NCI-H1930 (cell line): ENCODE measurements around the gene ADM5.

ENCODE experiments used
- DNase-seq, 2 experiments: peaks; one replicate each; lab custom pipeline; 2025; lab: John Stamatoyannopoulos, UW

Gene ADM5

DNA sequence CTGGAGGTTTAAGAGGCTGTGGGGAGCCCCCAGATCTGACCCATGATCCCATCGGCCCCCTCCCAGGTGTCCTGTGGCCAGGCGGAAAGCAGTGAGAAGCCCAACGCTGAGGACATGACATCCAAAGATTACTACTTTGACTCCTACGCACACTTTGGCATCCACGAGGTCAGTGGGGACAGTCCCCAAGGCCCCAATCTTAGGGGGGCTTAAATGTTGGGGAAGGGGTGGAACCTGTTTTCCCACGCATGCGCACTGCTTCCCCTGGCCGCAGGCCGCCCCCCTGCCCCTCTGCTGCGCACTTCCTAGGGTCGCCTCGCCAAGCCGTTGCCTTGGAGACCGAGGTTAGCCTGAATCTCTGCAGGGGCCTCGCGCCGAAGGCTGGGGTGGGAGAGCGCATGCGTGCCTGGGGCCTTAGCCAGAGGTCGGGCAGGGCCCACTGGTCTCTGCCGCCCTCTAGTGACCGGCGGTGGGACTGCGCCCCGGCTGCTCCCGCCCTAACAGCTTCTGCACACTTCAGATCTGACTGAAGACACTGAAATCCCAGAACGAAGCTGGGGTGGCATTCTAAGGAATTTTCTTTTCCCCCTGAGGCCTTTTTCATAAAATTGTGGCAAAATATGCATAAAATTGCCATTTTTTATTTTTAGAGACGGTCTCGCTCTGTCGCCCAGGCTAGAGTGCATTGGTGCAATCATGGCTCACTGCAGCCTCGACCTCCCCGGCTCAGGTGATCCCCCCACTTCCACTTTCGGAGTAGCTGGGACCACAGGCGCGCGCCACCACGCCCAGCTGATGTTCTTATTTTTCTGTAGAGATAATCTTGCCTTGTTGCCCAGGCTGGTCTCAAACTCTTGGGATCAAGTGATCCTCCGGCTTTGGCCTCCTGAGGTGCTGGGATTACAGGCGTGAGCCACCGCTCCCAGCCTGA is 8.7 kb upstream of the ADM5 start:
- peak; percentile 95 to 97 for DNase-seq

DNA sequence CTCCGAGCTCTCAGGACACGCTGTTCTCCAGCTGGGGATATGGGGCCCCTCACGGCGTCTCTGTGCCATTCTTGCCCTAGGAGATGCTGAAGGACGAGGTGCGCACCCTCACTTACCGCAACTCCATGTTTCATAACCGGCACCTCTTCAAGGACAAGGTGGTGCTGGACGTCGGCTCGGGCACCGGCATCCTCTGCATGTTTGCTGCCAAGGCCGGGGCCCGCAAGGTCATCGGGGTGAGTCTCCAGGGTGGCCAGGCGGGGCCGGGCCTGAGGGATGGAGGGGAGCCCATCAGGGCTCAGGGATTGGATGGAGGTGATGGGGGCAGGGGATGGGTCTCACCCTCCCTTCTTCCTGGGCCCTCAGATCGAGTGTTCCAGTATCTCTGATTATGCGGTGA is 7.6 kb upstream of the ADM5 start:
- no peak for DNase-seq

DNA sequence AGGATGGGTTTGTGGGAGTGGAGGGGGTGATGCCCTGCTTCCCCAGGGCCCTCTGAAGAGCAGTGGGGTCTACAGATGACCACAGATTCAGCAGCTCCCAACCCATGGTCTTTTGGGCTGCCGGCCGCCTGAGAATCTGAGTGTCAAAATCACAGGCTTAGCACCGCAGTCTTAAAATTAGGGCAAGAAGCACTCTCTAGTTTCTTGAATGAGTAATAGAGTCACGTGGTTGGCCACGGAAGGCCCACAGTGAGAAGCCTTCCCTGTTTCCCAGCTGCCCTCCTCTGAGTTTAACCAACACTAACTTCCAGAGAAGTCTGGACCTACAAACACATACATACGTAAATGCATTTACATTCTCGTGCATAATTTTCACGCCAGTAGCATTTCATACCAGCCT is 7.1 kb upstream of the ADM5 start:
- no peak for DNase-seq

DNA sequence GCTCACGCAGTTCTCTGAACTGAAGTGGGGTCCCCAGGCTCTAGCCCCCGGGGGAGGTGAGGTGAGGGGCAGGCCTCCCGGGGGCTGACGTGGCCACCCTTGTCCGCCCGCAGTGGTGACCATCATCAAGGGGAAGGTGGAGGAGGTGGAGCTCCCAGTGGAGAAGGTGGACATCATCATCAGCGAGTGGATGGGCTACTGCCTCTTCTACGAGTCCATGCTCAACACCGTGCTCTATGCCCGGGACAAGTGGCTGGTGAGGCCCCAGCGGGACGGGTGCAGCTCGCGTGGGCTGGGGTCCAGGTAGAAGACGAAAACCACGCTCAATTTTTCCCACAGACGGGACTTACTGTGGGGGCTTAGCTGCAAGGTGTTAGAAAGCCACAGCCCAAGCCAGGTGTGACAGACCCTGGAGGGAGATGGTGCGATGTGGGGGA is 5.6 kb upstream of the ADM5 start:
- DNase-seq = no peak

DNA sequence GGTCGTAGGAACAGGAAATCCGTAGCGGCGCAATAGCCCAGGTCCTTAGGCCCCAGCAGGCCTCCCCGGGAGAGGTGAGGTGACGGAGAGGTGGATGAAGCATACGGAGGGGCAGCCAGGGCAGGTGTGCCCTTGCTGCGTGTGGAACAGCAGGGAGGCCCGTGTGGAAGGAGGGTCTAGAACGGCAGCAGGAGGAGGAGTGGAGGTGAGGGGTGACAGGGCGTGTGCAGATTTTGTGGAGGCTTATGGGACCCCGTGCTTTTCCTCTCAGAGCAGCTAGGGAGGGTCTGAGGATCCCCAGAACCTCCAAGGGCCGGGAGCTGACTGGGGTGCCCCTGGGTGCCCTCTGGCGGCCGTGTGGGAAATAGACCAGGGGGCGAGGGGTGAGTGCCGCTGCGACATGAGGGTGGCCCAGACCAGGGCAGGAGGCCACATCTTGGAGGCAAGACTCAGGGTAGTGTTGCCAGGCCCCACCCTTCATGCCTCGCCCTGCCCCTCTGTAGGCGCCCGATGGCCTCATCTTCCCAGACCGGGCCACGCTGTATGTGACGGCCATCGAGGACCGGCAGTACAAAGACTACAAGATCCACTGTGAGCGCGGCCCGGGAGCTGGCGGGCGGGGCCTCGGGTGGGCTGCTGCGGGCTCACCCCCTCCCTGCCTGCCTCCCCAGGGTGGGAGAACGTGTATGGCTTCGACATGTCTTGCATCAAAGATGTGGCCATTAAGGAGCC is 5.0 kb upstream of the ADM5 start:
- no peak for DNase-seq

DNA sequence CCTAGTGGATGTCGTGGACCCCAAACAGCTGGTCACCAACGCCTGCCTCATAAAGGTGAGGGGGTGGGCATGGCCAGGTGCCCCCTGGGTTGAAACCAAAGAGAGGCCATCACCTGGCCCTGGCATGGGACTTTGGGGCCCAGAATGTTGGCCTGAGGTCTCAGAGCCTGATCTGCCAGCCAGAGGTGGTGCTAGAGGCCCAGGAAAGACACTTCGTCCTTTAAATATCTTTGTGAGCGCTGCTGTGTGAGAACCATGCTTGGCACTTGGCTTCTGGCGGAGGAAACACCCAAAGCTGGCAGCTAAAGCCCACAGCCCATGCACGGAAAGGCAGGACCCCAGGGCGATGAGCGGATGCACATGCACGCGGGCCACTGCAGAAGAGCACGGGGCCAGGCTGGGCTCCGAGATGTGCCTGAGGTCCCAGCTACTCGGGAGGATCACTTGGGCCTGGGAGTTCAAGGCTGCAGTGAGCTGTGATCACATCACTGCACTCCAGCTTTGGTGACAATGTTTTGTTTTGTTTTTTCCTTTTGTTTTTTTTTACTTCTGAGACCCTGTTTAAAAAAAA is 4.3 kb upstream of the ADM5 start:
- DNase-seq = no peak

DNA sequence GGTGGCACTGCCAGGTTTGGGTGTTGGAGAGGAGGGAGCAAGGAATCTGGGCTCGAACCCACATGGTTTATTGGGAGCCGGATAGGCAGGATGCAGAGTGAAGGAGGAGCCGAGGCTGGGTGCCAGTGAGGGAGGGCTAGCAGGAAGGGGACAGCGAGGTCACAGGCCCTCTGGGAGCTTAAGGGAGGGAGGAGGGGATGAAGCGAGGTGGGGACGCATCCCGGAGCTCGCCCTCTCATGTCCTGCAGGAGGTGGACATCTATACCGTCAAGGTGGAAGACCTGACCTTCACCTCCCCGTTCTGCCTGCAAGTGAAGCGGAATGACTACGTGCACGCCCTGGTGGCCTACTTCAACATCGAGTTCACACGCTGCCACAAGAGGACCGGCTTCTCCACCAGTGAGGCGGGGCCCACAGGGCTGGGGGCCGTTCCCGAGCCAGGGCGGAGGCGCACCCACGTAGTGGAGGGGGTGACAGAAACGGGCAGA is 3.5 kb upstream of the ADM5 start:
- no peak for DNase-seq

DNA sequence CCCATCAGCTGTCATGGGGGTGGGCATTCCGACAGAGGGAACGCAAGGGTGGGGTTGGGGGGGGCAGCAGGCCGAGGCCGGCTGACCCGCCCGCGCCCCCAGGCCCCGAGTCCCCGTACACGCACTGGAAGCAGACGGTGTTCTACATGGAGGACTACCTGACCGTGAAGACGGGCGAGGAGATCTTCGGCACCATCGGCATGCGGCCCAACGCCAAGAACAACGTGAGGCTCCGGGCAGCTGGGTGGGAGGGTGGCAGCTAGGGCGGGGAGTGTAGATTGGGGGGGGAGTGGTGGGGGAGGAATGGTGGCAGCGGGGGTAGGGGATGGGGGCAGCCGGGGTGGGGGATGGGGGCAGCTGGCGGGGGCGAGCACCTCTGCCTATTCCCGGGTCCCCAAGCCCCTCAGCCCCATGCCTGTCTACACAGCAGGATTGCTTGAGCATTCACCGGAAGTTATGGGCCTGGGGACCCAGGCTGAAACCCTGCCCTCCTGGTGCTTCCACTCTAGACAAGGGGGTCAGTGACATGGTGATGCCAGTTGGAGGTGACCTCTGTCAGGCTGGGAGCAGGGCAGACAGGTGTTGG is 2.8 kb upstream of the ADM5 start:
- DNase-seq = no peak

DNA sequence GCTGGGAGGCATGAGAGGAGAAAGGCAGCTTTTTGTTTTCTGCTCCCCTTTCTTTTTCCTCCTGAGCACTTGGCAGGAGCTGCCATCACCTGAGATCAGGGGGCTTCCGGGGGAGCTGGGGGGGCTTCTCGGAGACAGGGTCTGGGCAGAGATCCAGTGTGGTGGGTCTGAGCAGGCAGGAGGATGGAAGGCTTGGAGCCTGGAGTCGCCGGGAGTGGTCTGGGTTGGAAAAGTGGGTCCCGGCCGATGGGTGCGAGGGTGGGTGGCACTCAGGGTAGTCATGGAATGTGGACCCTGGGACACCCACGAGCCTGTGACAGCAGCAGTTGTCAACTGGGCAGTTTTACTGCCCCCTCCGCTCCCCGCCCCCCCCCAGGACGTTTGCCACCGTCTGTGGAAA is 2.2 kb upstream of the ADM5 start:
- DNase-seq = no peak

DNA sequence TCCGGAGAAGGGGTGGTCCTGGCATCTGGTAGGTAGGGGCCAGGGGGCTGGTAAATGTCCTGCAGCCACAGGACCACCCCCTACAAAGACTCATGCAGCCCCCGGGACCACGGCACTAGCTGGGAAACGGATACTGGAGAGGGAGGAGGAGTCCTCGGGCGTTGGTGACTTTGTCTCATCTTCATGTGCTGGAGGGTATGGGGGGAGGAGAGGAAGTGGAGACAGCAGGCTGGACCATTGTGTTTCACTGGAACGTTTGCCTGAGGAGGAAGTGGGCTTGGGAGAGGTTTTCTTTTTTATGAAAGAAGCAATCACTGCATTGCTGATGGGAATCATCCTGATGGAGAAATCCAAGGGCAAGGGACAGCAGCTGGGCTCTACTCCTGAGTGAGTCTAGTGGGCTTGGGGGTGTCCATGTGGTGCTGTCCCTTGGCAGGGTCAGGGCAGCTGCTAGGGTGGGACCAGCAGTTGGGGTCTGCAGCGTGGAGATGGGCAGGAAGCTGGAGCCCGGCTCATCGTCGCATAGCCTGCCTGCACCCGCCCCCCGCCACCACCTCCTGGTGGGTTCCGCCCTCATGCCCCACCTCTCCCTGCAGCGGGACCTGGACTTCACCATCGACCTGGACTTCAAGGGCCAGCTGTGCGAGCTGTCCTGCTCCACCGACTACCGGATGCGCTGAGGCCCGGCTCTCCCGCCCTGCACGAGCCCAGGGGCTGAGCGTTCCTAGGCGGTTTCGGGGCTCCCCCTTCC is 1.7 kb upstream of the ADM5 start:
- no peak for DNase-seq

DNA sequence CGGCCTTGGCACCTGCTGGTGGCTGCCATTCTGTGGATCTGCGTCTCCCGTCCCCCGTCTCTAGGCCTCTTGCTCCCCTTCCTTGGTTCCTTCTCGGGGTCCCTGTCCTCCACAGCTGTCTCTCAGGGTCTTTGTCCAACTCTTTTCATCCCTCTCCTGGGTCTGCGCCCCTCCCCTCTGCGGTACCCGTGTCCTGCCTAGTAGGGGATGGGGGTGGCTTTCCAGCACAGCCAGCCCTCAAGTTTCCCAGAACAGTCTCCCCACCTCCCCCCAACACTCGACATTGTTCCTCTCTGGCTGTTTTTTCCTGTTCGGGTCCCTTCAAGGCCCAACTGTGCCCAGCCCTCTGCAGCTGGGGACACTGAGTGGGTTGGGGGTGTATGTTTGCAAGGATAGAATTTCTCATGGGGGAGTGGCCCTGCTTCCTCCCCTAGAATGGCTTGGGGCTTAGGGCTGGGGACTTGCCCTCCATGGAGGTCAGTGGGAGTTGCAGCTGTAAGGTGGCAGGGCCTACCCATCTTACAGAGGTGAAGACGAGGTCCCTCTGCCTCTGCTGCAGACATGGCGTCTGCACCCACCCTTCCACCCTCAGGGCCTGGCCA is 762 bp upstream of the ADM5 start:
- no peak for DNase-seq

DNA sequence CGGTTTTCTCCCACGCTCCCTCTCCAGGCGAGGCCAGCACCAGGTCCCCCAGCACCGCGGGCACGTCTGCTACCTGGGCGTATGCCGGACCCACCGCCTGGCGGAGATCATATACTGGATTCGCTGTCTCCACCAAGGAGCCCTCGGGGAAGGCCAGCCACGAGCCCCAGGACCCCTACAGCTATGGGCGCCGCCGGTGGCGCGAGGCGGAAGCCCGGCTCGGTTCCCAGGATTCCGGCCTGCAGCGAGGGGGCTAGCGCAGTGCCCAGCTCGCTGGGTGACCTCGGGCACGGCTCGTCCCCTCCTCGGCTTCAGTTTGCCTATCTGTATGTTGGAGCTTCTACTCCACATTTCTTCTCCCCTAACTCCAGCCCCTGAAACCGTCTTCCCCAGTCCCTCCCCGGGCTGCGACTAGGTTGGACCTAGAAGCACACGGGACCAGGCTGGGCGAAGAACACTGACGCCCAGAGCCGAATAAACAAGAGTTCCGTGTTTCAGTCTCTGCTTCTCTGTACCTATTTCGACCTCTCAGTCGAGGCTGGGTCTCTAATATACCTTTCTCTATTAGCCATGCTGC is 773 bp downstream of the ADM5 start:
- no peak for DNase-seq

DNA sequence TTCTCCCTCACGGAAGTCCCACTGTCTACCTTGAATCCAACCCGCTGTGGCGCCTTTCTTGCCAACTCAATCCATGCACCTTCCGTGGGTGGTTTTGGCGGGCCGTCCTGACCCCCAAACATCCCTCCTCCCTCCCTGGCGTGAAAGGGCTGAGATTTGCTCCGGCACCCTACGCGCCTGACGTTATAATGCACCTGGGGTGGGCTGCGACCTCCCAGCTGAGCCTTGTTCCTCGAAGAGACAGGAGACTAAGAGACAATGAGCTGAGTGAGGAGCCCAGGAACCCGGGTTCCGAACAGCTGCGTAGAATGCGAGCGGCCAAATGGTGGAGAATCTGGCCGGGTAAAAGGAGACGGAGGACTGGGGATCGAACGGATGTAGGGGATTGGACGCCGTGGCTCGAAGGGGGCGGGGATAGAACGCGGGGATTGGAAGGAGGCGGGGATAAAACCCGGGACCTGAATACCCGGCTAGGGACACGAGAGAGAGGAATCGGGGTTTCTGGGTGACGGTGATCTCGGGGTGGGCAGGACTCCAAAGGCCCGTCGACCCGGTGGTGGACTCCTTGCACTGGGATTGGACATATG is 1.4 kb downstream of the ADM5 start, which contains the start of gene CPT1C:
TSS of gene CPT1C (plus strand) at position 461 of the 587 bp plus-strand sequence. CDS start 1,137 bp downstream, outside the sequence.
- peak; percentile 88 to 89 for DNase-seq

DNA sequence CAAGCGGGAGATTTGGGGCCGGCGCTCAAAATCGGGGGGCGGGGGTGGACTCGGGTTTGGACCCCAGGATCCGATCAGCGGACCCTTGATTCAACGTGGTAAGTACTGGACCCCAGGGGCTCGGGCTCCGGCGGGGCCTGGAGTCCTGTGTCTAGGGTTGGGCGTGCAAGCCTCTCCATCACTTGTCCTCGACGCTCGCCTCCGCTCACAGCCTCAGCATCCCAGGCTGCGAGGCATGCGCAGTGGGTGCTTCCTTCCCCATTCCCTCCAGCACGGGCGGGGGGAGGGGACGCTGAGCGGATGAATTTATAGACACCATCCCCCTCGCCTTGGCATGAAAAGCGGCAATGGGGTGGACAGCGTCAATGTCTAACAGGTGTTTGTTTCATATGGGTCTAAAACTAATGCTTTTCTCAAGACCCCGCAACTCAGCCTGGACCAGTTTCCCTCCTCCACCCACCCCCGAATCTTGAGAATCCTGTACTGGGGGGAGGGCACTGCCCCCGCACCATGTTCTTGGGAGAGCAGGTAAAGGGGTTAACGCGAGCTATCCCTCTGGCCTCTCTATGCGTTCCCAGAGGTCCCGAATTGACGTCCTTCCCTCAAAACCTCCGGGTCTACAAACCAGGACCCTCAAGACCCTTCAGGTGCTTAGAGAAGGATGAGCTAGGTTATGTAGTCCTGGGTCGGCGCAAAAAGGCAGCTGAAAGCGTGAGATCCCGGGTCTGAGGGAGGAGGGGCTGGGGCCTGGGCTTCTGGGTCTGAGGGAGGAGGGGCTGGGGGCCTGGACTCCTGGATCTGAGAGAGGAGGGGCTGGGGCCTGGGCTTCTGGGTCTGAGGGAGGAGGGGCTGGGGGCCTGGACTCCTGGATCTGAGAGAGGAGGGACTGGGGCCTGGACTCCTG is 2.1 kb downstream of the ADM5 start:
- peak; percentile 80 to 83 for DNase-seq

DNA sequence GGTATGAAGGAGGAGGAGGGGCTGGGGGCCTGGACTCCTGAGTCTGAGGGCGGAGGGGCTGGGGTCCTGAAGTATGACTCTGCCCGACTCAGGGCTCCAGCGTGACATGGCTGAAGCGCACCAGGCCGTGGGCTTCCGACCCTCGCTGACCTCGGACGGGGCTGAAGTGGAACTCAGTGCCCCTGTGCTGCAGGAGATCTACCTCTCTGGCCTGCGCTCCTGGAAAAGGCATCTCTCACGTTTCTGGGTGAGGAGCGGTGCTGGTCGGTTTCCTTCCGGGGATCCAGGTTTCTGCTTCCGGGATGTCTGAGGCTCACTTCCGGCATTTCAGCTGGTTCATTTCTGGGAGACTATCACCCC is 2.7 kb downstream of the ADM5 start:
- peak in 1 of 2 experiments; percentile 35 for DNase-seq

DNA sequence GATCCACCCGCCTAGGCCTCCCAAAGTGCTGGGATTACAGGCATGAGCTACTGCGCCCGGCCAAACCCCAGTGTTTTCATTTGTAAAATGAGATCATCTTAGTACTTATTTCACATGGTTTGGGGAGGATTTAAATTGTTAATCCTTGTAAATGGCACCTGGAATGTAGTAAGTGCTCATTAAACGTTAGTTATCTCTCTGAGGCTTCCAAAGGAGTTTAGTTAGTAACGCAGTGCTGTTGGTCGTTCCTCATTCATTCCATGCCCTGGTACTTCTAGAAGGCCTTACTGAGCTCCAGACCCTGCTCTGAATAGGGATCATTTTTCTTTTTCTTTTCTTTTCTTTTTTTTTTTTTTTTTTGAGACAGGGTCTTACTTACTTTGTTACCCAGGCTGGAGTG is 6.7 kb downstream of the ADM5 start:
- no peak for DNase-seq

DNA sequence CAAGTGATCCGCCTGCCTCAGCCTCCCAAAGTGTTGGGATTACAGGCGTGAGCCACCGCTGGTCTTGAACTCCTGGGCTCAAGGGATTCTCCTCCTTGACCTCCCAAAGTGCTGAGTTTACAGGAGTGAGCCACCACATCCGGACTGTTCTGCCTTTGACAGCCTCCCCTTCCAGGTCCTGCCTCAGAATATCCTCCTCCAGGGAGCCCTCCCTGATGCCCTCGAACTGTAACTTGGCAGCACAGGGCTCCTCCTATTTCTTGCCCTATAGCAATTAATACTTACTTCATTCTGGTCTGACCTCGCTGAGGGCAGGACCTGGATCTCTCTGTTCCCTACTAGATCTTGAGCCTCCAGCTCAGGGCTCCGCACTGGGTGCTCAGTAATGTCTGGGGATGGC is 7.5 kb downstream of the ADM5 start:
- no peak for DNase-seq

DNA sequence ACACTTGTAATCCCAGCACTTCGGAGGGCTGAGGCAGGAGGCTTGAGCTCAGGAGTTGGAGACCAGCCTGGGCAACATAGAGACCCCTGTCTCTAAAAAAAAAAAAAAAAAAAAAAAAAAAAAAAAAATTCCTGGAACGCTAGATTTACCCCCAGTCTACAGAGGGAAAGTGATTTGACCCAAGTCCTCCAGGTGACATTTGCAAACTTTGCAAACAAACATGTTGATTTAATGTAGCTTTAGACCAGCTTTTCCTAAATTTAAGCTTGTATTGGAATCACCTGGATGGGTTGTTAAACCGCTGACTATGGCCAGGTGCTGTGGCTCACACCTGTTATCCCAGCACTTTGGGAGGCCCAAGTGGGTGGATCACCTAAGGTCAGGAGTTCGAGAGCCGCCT is 10.0 kb downstream of the ADM5 start:
- DNase-seq = no peak

DNA sequence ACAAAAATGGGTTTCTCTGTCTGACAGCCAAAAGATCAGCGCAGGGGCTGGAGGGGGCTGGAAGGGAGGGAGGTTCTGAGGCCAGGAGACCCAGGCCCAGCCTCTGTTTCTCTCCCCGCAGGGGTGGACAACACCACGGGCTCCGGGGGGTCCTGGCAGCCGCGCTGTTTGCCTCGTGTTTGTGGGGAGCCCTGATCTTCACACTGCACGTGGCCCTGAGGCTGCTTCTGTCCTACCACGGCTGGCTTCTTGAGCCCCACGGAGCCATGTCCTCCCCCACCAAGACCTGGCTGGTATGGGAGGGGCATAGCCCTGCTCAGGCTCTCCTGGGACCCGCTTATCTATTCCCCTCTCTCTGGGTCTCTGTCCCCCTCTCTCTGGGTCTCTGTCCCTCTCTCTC is 11.2 kb downstream of the ADM5 start:
- no peak for DNase-seq
